SK-N-SH (cell line): ENCODE data around the gene BCAS3.

Experiments
- CTCF ChIP-seq: fragments of 200-600 bp; sonication (generic); IDR thresholded peaks from 2 replicates; pipeline ENCODE4 v1.6.1; 2017; ENCODE audit warnings: antibody characterized with exemption, mild to moderate bottlenecking, moderate library complexity
- GABPA ChIP-seq: IDR thresholded peaks from 2 replicates; pipeline ENCODE4 v1.4.0; 2012; ENCODE audit warnings: low read depth, mild to moderate bottlenecking
- NFIC ChIP-seq: IDR thresholded peaks from 2 replicates; pipeline ENCODE4 v1.4.0; 2012; ENCODE audit warnings: borderline replicate concordance
- SIN3A ChIP-seq: IDR thresholded peaks from 2 replicates; pipeline ENCODE4 v1.6.1; 2012; ENCODE audit warnings: low read depth, mild to moderate bottlenecking, low read length, moderate library complexity, borderline replicate concordance

DNA sequence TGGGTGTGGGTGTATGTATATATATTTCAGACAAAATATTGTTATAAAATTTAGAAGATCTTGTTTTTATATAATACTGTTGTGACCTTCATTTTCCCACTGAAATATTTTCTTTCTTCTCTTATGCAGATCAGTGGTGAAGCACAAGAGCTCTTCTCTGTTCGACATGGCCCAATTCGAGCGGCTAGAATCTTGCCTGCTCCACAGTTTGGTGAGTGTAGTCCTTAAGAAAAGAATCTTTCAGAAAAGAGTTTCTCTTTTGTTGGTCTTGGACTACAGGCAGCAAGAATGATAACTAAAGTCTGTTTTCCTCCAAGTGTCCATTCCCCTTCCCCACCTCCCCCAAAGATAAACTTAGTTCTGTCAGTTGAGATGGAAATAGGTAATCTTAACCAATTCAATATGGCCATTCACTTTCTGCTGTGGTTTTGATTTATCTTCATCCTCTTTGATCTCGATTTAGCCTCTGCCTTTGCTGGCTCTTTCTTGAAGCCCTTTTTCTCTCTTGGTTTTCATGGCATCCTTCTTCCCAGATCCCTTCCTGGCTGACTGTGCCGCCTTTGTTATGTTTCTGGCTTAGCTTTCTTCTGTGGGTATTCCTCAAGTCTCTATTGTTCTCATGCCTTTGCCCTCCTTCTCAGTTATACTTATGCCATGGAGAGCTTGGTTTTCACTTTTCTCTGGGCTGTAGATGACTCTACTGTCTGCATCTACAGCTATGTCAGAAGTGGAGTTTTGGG, 69.6 kb downstream of the BCAS3 start:
- TF ChIP-seq SIN3A (no peak), CTCF (no peak), NFIC (no peak), GABPA (no peak)
